Anterior cingulate cortex (tissue), 58 donors: Measurements from ENCODE around the gene PRKACB.
"Not testable (repeated sequence)": the region's sequence is repeated elsewhere in the genome, so short reads cannot be mapped to it uniquely, and the experiment has no call there.

Experiments used
- DNase-seq, 58 donors: peaks; one replicate each; lab custom pipeline; 2025; lab: John Stamatoyannopoulos, UW

The PRKACB gene

DNA sequence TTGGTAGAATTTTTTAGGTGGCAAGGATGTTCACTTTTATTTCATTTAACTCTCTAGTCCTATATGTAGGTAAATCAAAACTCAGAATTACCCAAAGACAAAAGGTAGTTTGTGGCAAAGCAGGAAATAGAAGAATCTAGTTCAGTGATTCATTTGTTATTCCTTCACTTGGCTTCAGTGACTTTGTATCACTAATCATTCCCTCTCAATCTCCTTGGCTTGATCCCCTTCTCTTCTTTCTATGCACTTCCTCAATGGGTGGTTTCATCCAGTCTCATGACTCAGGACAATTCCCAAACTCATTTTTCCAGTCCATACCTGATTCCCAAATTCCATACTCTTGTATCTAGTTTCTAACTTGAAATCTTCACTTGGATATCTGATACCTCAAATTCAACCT lies 64.9 kb downstream of the PRKACB start:
- no peak for DNase-seq

DNA sequence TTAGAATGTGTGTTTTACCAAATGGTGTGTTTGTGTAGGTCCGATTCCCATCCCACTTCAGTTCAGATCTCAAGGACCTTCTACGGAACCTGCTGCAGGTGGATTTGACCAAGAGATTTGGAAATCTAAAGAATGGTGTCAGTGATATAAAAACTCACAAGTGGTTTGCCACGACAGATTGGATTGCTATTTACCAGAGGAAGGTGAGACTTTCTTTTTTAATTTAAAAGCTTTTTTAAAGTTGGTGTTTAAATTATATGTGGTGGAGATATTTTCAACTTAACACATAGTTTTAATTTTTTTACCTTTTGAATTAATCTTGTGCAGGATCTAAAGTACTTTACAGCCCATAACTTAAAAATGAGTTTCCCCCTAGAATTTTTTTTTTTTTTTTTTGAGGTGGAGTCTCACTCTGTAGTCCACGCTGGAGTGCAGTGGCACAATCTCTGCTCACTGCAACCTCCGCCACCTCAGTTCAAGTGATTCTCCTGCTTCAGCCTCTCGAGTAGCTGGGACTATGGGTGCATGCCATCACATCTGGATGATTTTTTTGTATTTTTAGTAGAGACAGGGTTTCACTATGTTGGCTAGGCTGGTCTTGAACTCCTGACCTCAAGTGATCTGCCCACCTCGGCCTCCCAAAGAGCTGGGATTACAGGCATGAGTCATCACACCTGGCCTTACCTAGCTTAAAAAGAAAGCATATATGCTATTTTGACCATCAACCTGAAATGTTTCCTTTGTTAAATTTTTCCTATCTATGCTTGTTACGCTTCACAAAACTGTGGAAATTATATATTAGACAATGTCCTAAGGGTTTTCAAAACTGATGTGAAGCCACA lies 70.3 kb downstream of the PRKACB start:
- DNase-seq = no peak

DNA sequence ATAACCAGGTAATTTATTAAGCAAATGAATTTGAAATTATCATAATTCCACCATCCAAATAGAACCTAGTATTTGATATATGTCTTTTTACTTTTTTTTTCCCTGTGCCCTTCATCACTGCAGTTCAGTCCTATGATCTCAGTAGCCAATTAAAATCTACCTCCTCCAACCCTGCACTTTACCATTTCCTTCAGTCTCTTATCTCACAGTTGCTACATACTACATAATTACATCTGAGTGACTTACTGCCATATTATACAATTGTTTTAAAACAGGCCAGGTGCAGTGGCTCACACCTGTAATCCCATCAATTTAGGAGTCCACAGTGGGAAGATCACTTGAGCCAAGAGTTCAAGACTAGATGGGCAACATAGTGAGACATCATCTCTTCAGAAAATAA lies 73.2 kb downstream of the PRKACB start:
- DNase-seq = no peak

DNA sequence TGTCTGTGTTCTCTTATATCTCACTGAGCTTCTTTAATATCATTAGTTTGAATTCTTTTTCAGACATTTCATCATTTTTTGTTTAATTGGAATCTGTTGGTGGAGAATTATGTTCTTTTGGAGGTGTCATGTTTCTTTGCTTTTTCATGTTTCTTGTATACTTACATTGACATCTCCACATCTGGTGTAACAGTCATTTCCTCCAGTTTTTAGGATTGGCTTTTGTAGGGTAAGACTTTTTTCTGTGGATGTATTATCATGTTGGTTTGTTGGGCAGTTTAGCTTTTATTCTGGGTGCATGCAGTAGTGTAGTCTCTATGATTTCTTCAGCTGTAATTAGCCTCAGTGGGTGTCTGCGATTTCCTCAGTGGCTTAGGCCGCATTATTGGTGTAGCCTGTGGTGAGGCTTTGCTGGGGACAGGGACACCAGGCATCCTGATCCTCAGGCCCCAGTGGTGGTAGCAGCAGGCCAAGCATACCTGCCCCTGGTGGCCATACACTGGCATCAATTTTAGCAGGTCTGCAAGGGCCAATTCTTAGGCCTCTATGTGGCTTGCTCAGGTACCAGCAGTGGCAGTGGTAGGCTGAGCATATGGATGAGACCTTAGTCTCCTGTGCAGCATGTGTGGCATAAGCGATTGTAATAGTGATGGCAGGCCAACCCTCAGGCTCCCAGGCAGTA lies 79.8 kb downstream of the PRKACB start:
- no peak for DNase-seq

DNA sequence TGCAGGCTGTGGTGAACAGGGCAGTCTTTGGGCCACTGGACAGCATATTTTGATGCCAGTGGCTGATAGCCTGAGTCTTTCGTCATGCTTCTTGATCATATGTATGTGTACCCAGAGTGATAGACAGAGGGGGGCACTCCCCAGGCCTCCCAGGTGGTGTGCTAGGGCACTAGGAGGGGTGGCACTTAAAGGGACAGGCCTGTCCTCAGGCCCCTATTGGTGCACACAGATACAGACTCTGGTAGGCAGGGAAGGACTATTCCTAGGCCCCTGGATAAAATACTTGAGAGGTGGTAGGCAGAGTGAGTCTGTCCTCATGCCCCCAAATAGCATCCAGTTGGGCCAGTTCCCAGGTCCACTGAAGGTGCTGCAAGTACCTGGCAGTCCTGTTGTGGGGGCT lies 80.8 kb downstream of the PRKACB start:
- no peak for DNase-seq

DNA sequence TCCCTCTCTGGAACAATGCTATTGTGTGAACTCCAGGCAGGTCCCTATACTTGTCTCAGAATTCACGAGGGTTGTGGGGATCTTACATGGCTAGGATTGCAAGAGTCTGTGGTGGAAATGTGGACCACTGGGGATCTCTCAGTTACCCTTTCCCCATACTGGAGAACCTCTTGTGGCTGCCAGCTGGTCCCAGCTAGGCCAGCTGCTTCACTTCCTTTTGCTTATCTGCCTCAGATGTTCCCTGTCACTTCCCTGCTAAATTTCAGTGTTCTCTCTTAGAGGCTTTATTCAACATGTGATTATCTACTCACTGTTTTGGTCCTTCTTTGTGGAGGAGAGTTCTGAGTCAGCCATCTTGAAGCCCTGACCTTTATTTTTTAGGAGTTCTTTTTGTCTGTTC lies 81.6 kb downstream of the PRKACB start:
- DNase-seq = no peak

DNA sequence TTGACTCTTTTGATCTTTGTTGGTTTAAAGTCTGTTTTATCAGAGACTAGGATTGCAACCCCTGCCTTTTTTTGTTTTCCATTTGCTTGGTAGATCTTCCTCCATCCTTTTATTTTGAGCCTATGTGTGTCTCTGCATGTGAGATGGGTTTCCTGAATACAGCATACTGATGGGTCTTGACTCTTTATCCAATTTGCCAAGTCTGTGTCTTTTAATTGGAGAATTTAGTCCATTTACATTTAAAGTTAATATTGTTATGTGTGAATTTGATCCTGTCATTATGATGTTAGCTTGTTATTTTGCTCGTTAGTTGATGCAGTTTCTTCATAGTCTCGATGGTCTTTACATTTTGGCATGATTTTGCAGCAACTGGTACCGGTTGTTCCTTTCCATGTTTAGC lies 88.6 kb downstream of the PRKACB start:
- not testable (repeated sequence) for DNase-seq

DNA sequence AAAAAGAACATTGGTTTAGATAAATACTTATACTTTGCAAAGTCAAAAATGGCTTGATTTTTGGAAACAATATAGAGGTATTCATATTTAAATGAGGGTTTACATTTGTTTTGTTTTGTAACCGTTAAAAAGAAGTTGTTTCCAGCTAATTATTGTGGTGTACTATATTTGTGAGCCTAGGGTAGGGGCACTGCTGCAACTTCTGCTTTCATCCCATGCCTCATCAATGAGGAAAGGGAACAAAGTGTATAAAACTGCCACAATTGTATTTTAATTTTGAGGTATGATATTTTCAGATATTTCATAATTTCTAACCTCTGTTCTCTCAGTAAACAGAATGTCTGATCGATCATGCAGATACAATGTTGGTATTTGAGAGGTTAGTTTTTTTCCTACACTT lies 92.2 kb downstream of the PRKACB start:
- DNase-seq = no peak

DNA sequence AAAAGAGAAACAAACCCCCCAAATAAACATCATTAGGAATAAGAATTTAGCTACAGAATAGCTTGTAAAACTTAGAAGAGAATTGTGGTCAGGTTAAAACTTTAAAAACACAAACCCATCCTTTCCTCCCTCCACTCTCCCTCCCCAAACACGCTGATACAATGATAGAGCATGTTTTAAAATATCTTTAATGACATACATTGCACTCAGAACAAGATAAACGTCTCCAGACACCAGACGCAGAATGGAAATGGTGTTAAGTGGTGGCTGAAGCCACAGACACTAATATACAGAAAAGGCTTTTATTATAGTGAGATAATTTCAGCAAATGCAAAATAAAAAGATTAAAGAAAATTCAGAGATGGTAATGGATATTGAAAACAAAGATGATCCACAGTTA lies 98.6 kb downstream of the PRKACB start:
- no peak for DNase-seq

DNA sequence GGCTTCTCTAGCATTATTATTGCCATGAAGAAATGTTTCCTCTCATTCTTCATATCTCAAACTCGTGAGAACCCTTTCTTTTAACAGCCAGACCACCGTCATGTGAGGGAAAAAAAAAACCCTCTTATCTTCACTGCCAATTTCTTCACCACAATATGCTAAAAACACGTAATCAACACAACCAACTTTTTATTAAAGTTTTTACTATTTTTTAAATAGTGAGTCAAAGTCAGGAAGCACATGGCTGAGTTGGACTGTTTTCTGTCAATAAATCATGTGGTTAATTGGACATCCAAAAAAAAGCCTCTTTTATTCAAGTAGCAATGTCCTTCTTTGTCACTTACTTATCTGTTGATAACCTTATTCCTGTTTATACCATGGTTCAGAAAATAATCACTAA lies 101.5 kb downstream of the PRKACB start:
- no peak for DNase-seq

DNA sequence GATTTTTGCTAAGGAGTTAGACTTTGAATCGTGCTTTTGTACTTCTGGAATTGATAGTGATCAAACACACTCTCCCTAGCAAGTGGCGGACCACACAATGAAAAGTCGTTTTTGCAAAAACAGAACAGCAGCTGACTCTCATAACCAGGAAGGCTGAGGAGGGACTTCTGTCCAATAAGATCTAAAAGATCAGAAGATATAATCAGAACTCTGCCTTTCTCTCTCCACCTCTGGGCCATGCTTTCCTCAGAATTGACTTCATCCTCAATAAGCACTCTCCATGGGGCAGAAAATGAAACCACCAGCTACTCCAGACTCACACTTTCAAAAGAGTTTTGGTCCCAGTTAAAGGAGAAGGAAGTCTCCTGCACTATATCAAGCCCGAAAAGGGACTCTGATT lies 102.1 kb downstream of the PRKACB start:
- peak in 2 of 58 donors; percentile 8 to 13 for DNase-seq

DNA sequence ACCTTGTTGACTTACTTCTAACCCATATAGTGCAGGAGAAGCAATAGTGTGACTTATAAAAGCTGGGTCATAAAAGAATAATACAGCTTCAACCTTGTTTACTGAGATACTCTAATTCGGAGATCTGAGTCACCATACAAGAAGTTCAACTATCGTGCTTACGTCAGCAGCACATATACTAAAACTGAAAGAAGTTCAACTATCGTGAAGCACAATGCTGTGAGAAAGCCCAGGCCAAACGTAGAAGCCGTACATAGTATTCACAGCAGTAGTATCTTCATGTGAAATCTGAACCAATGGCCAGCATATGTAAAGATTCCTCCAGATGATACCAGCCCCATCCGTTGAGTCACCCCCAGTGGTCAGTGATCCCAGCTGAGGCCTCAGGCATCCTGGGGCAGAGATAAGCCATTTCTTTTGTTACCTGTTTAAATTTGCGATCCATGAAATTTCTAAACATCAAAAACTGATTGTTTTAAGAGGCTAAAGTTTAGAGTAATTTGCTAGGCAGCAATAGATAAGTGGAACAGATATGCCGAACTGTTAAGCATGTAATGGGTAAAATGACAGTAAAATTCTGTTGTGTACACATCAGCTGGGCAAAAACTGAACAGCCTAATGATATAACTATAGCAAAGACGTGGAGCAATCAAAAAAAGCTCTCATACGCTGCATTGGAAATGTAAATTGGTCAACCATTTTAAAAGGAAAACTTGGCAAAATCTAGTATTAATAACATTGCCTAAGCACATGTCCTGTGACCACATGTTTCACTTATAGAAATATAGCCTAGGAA lies 103.6 kb downstream of the PRKACB start:
- no peak for DNase-seq

DNA sequence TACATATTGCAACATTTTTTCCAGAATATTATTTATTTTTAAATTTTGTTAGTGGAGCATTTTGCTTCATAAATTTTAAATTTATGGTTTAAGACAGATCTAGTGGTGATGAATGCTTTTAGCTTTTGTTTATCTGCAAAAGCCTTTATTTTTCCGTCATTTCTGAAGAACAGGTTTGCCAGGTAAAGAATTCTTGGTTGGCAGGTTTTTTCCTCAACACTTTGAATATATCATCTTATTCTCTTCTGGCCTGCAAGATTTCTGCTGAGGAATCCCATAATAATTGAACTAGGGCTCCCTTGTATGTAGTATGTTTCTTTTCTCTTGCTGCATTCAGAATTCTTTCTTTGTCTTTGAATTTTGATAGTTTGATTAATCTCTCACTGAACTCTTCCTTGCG lies 106.6 kb downstream of the PRKACB start:
- DNase-seq = no peak

DNA sequence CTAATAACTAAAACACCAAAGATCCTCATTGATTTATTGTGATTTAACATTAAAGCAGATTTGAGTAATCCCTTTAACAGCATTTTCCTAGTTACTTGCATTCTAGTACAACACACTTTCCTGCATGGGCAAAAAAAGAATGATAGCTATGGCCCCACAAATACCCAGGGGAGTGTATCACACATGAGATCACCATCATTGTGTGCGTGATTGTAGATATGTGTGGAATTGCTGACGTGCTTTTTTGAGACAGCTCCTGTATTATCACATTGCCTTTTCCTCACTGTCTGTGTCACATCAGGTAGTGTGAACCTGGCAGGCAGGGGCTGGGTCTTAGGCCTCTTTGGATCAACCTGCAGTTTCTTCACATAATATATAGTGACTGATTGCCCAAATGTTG lies 109.0 kb downstream of the PRKACB start:
- no peak for DNase-seq

DNA sequence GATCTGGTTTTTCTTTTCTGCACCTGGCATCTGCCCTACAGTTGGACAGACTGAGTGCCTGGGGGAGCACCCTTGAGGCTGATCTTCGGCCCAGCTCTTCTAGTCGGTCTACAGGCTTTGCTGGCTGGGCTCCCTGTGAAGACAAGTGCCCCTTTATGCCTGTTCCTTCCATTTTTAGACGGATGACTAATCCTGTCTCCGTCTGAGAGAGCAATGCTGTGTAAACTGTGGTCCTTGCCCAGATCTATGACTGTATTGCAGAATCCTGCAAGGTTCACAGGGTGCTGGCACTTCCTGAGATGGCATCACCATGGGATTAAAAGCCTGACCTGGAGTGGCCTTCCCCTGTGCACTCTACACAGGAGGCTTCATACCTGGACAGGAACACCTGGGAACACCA lies 109.8 kb downstream of the PRKACB start:
- DNase-seq = peak in 53 of 58 donors; percentile 15 to 95 (median 60)

DNA sequence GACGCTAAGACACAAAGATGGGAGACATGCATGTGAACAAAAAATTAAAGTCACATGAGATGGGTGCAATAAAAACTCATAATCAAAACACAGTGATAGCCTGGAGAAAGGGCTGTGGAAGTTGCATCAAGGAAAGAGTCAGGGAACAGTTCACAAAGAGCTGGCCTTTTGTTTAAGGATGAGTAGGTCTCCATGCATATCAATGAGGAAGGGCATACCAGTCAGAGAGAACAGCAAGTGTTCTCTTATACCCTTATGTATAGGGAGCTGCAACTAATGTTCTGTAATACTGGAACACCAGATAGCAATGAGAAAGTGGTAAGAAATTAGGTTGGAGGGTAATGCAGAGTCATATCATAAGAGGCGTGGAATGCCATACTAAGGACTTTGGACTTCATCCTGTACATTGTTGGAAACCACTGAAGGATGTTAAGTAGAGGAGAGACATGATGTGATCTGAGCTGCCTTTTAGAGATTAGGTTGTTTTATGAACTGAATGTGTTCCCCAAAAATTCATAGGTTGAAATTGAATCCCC lies 110.7 kb downstream of the PRKACB start:
- no peak for DNase-seq

DNA sequence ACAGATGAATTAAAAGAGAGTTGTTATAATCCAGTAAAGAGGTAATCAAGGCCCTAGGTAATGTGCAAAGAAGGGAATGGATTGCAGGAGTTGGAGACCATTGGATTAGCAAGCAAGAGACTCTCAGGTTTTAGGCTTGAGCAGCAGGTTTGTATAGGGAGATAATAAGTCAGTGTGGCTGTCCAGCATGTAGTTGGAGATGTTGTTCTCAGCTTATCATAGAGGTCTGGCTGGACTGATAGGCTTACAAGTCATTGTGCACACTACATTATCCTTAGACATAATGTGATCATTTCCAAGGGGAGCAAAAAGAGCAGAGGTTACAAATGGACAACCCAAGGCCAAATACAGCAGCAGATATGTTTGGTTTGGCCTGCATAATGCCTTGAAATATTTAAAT lies 111.5 kb downstream of the PRKACB start:
- DNase-seq = no peak

DNA sequence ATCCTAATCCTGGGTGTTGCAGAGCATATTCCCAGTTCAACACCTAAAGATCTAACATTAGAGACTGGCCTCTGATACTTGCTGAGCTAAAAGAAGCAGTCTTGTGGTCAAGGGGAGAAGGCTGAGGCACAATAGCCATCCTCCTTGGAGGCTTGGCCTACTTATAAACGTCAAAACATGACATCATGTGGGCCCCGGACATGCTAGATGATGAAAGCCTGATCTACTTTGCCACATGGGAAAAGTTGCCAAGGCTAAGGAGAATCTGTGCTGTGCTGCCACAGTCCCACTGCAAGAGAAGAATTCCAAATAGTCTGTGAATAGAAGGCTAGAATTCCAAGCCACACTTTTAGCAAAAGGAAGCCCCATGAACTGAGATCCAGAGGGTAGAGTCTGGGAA lies 113.5 kb downstream of the PRKACB start:
- DNase-seq = peak in 4 of 58 donors; percentile 4 to 26 (median 15)

DNA sequence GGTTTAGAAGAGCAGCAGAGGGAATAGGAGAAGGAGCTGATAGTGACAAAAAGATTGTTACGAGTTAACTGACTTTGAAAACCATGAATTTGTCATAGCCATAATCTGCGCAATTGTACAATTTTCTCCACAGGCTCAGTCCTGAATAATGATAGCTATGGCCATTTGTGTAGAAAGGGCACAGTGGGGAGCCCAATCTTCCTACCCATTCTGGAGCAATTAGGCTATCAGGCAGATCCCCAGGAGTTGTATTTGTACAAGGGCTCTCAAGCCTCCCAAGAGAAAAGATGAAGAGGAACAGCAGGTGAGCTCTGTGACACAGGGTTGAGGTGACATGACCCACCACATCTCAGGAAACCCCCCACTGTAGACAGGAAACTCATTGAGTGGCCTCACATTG lies 115.3 kb downstream of the PRKACB start:
- DNase-seq = no peak

DNA sequence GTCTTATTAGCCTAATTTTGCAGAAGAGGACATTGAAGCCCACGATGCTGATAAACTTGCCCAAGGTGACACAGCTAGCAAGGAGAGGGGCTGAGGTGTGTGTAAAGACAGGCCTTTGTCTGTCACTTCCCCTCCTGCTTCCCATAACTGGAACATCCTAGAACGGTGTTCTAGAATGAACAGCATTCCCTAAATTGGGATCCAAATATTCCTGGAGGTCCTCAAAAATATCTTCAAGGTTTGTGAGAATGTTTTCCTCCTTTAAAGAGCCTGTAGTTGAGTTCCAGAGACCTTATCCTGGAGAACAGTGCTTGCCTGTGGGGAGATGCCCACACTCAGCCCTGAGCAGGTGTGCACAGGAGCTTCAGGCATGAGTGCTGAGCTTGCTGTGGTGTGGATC lies 115.9 kb downstream of the PRKACB start:
- DNase-seq = no peak
